WTC11 (cell line): ENCODE results near the gene CHPF2. TPM values are rescaled to one million over a fixed set of nuclear protein-coding genes. Genes with fewer than 3 reads are reported as not detected.

Experiments
- ATAC-seq: fragments of 200-7000 bp; cut with Tn5 transposase; 2 replicates; pipeline ENCODE4 v1.10.0; 2021; ENCODE audit warnings: mild to moderate bottlenecking, moderate library complexity
- CTCF ChIA-PET: fragments of 300-600 bp; sonication (Branson Sonifier 250); formaldehyde crosslinking; loops from one replicate; lab custom pipeline; 2021; ENCODE audit warnings: antibody characterized with exemption; lab: Charles Lee
- POLR2A ChIA-PET: fragments of 350-600 bp; sonication (Branson Sonifier 250); formaldehyde crosslinking; loops from one replicate; lab custom pipeline; 2021; ENCODE audit warnings: antibody characterized with exemption; lab: Charles Lee
- DNase-seq: peaks from one replicate; pipeline ENCODE4 v3.0.0; 2021; ENCODE audit warnings: low spot score
- H3K27ac Mint-ChIP-seq: 2 replicates; pipeline ENCODE4 v1.8.0; 2021; ENCODE audit warnings: mixed read lengths
- H3K27me3 Mint-ChIP-seq: 2 replicates; pipeline ENCODE4 v1.8.0; 2021; ENCODE audit warnings: low read depth, mild to moderate bottlenecking, moderate library complexity, mixed read lengths
- H3K36me3 Mint-ChIP-seq: 2 replicates; pipeline ENCODE4 v1.8.0; 2021; ENCODE audit warnings: mixed read lengths
- H3K4me1 Mint-ChIP-seq: 2 replicates; pipeline ENCODE4 v1.8.0; 2022; ENCODE audit warnings: mixed read lengths
- H3K4me3 Mint-ChIP-seq: 2 replicates; pipeline ENCODE4 v1.8.0; 2021; ENCODE audit warnings: mild to moderate bottlenecking, moderate library complexity, mixed read lengths
- H3K9me3 Mint-ChIP-seq: 2 replicates; pipeline ENCODE4 v1.8.0; 2021; ENCODE audit warnings: mixed read lengths
- ATF6 ChIP-seq: sonication (generic); formaldehyde crosslinking; IDR thresholded peaks from 2 replicates; pipeline ENCODE4 v1.8.1; 2023; ENCODE audit warnings: mild to moderate bottlenecking, missing genetic modification reagents
- E2F4 ChIP-seq: sonication (generic); formaldehyde crosslinking; IDR thresholded peaks from 2 replicates; pipeline ENCODE4 v1.8.1; 2022; ENCODE audit warnings: low read depth, mild to moderate bottlenecking, moderate library complexity, missing genetic modification reagents, borderline replicate concordance
- FOXP1 ChIP-seq: sonication (generic); formaldehyde crosslinking; IDR thresholded peaks from 2 replicates; pipeline ENCODE4 v1.8.0; 2022; ENCODE audit warnings: missing genetic modification reagents, mild to moderate bottlenecking, moderate library complexity, borderline replicate concordance
- GABPB1 ChIP-seq: sonication (generic); formaldehyde crosslinking; IDR thresholded peaks from 2 replicates; pipeline ENCODE4 v1.8.1; 2023; ENCODE audit warnings: mild to moderate bottlenecking, missing genetic modification reagents
- KAT7 ChIP-seq: sonication (generic); formaldehyde crosslinking; IDR thresholded peaks from 2 replicates; pipeline ENCODE4 v1.8.1; 2023; ENCODE audit warnings: missing genetic modification reagents, mild to moderate bottlenecking, borderline replicate concordance
- PRDM15 ChIP-seq: sonication (generic); formaldehyde crosslinking; IDR thresholded peaks from 2 replicates; pipeline ENCODE4 v1.8.0; 2022; ENCODE audit warnings: missing genetic modification reagents
- PRRX2 ChIP-seq: fragments of 250-450 bp; sonication (Bioruptor Pico); IDR thresholded peaks from 2 replicates; pipeline ENCODE4 v1.8.0; 2021; ENCODE audit warnings: mild to moderate bottlenecking
- TP53 ChIP-seq: sonication (generic); formaldehyde crosslinking; IDR thresholded peaks from 2 replicates; pipeline ENCODE4 v1.8.1; 2023; ENCODE audit warnings: mild to moderate bottlenecking, missing genetic modification reagents
- ZBTB21 ChIP-seq: sonication (generic); formaldehyde crosslinking; IDR thresholded peaks from 2 replicates; pipeline ENCODE4 v1.8.1; 2023; ENCODE audit warnings: mild to moderate bottlenecking, missing genetic modification reagents, borderline replicate concordance
- ZNF138 ChIP-seq: sonication (generic); formaldehyde crosslinking; conservative IDR thresholded peaks from 2 replicates; pipeline ENCODE4 v1.8.1; 2022; ENCODE audit warnings: mild to moderate bottlenecking, moderate library complexity, missing genetic modification reagents
- ZNF263 ChIP-seq: sonication (generic); formaldehyde crosslinking; IDR thresholded peaks from 2 replicates; pipeline ENCODE4 v1.8.1; 2022; ENCODE audit warnings: low read depth, mild to moderate bottlenecking, moderate library complexity, missing genetic modification reagents
- total RNA-seq: library from RNA; stranded (reverse); gene quantifications from 3 replicates; pipeline ENCODE4 v1.2.3, GENCODE V29; 2021
- TF ChIP-seq, protein P1 (sequence below): sonication (generic); formaldehyde crosslinking; IDR thresholded peaks from 2 replicates; pipeline ENCODE4 v1.8.1; 2023; ENCODE audit warnings: mild to moderate bottlenecking, moderate library complexity, missing genetic modification reagents
- TF ChIP-seq, protein P2 (sequence below): sonication (generic); formaldehyde crosslinking; IDR thresholded peaks from 2 replicates; pipeline ENCODE4 v1.8.1; 2022; ENCODE audit warnings: low read depth, missing genetic modification reagents, borderline replicate concordance
- TF ChIP-seq, protein P3 (sequence below): fragments of 250-450 bp; sonication (Bioruptor Pico); IDR thresholded peaks from 2 replicates; pipeline ENCODE4 v2.1.2; 2022; ENCODE audit warnings: mild to moderate bottlenecking, moderate library complexity
- TF ChIP-seq, protein P4 (sequence below): sonication (generic); formaldehyde crosslinking; IDR thresholded peaks from 2 replicates; pipeline ENCODE4 v1.8.1; 2022; ENCODE audit warnings: missing genetic modification reagents, borderline replicate concordance
- TF ChIP-seq, protein P5 (sequence below): fragments of 250-450 bp; sonication (Bioruptor Pico); IDR thresholded peaks from 2 replicates; pipeline ENCODE4 v1.8.0; 2021; ENCODE audit warnings: mild to moderate bottlenecking

The CHPF2 gene
- total RNA-seq, 1 experiment from 2014 or later, result 30.7 TPM

GRCh38 chr7:151193203-151193978 is 38.9 kb upstream of the CHPF2 start:
- Mint-ChIP-seq H3K4me1 (peaks cover 5% of the 10 kb centered on the region; the same call in 1 of the 2 replicates), H3K4me3 (no peak overlapping the region), H3K27me3 (peaks cover 4% of the 10 kb centered on the region), H3K9me3 (no peaks in the 10 kb centered on the region), H3K36me3 (no peaks in the 10 kb centered on the region), H3K27ac (no peak overlapping the region)
- no peak for TF ChIP-seq ZNF138 (CRISPR knock-in tag)
- no peak for TF ChIP-seq ZNF263 (CRISPR knock-in tag)
- TF ChIP-seq, protein P1, sequence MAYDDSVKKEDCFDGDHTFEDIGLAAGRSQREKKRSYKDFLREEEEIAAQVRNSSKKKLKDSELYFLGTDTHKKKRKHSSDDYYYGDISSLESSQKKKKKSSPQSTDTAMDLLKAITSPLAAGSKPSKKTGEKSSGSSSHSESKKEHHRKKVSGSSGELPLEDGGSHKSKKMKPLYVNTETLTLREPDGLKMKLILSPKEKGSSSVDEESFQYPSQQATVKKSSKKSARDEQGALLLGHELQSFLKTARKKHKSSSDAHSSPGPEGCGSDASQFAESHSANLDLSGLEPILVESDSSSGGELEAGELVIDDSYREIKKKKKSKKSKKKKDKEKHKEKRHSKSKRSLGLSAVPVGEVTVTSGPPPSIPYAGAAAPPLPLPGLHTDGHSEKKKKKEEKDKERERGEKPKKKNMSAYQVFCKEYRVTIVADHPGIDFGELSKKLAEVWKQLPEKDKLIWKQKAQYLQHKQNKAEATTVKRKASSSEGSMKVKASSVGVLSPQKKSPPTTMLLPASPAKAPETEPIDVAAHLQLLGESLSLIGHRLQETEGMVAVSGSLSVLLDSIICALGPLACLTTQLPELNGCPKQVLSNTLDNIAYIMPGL (CRISPR knock-in tag), result no peak
- no peak for TF ChIP-seq ZBTB21 (CRISPR knock-in tag)
- TF ChIP-seq, protein P2, sequence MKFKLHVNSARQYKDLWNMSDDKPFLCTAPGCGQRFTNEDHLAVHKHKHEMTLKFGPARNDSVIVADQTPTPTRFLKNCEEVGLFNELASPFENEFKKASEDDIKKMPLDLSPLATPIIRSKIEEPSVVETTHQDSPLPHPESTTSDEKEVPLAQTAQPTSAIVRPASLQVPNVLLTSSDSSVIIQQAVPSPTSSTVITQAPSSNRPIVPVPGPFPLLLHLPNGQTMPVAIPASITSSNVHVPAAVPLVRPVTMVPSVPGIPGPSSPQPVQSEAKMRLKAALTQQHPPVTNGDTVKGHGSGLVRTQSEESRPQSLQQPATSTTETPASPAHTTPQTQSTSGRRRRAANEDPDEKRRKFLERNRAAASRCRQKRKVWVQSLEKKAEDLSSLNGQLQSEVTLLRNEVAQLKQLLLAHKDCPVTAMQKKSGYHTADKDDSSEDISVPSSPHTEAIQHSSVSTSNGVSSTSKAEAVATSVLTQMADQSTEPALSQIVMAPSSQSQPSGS (CRISPR knock-in tag), result no peak
- TF ChIP-seq PRRX2, result no peak
- no peak for TF ChIP-seq E2F4
- no peak for TF ChIP-seq FOXP1
- no peak for TF ChIP-seq PRDM15 (CRISPR knock-in tag)
- TF ChIP-seq GABPB1 (CRISPR knock-in tag), result no peak
- no peak for TF ChIP-seq KAT7 (CRISPR knock-in tag)
- TF ChIP-seq, protein P3, sequence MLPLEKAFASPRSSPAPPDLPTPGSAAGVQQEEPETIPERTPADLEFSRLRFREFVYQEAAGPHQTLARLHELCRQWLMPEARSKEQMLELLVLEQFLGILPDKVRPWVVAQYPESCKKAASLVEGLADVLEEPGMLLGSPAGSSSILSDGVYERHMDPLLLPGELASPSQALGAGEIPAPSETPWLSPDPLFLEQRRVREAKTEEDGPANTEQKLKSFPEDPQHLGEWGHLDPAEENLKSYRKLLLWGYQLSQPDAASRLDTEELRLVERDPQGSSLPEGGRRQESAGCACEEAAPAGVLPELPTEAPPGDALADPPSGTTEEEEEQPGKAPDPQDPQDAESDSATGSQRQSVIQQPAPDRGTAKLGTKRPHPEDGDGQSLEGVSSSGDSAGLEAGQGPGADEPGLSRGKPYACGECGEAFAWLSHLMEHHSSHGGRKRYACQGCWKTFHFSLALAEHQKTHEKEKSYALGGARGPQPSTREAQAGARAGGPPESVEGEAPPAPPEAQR (CRISPR knock-in tag), result no peak
- ChIA-PET POLR2A (no interaction called here), CTCF (interaction anchor here (1.5 to 2.9 kb wide), 2 partner anchors 50 to 51 kb away, joined by 3 to 11 read pairs; no protein-coding TSS in a partner anchor)
- no peak for DNase-seq
- no peak for ATAC-seq

- ATAC-seq (no peak), DNase-seq (no peak)
- H3K4me3 Mint-ChIP-seq, result no peak overlapping the region
- no peak overlapping the region for H3K27ac Mint-ChIP-seq
- H3K9me3 Mint-ChIP-seq, result no peaks in the 10 kb centered on the region
- H3K27me3 Mint-ChIP-seq, result peaks cover 4% of the 10 kb centered on the region
- H3K36me3 Mint-ChIP-seq, result no peaks in the 10 kb centered on the region
- POLR2A ChIA-PET, result no interaction called here
- CTCF ChIA-PET, result interaction anchor here (1.1 to 1.5 kb wide), 2 partner anchors 19 to 50 kb away, joined by 3 read pairs; no protein-coding TSS in a partner anchor
- H3K4me1 Mint-ChIP-seq, result peaks cover 5% of the 10 kb centered on the region; the same call in 1 of the 2 replicates
- TF ChIP-seq, protein P4, sequence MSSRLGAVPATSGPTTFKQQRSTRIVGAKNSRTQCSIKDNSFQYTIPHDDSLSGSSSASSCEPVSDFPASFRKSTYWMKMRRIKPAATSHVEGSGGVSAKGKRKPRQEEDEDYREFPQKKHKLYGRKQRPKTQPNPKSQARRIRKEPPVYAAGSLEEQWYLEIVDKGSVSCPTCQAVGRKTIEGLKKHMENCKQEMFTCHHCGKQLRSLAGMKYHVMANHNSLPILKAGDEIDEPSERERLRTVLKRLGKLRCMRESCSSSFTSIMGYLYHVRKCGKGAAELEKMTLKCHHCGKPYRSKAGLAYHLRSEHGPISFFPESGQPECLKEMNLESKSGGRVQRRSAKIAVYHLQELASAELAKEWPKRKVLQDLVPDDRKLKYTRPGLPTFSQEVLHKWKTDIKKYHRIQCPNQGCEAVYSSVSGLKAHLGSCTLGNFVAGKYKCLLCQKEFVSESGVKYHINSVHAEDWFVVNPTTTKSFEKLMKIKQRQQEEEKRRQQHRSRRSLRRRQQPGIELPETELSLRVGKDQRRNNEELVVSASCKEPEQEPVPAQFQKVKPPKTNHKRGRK (CRISPR knock-in tag), result no peak
- TF ChIP-seq ATF6 (CRISPR knock-in tag) (no peak), GABPB1 (CRISPR knock-in tag) (no peak), TP53 (no peak)
- TF ChIP-seq, protein P5, sequence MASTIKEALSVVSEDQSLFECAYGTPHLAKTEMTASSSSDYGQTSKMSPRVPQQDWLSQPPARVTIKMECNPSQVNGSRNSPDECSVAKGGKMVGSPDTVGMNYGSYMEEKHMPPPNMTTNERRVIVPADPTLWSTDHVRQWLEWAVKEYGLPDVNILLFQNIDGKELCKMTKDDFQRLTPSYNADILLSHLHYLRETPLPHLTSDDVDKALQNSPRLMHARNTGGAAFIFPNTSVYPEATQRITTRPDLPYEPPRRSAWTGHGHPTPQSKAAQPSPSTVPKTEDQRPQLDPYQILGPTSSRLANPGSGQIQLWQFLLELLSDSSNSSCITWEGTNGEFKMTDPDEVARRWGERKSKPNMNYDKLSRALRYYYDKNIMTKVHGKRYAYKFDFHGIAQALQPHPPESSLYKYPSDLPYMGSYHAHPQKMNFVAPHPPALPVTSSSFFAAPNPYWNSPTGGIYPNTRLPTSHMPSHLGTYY (CRISPR knock-in tag), result no peak
Measured at GRCh38 chr7:151194188-151194587, 38.1 kb upstream of the CHPF2 start.
